HUDEP-2 (cell line): ENCODE results near the gene UCP3.
A peak's percentile ranks its signal among the peaks of the same experiment; 100 is the strongest.

Experiments used
- DNase-seq, 76 experiments: peaks; one replicate each; lab custom pipeline; 2025; ENCODE audit not compliant: unreplicated experiment in 76 of 76; lab: John Stamatoyannopoulos, UW

Gene UCP3

GRCh38 chr11:74019104-74019738, 10.3 kb upstream of the UCP3 start:
- DNase-seq, result peak in 17 of 76 experiments; percentile 9 to 63 (median 26)

GRCh38 chr11:74018331-74019005, 9.6 kb upstream of the UCP3 start:
- DNase-seq, result peak in 24 of 76 experiments; percentile 7 to 58 (median 23)

- no peak for DNase-seq
These were observed 8.7 kb upstream of the UCP3 start for GRCh38 chr11:74017631-74018030.

GRCh38 chr11:74015919-74016684, 7.2 kb upstream of the UCP3 start:
- peak in 74 of 76 experiments; percentile 17 to 92 (median 78) for DNase-seq

GRCh38 chr11:74014880-74015279, 6.0 kb upstream of the UCP3 start:
- DNase-seq, result no peak

GRCh38 chr11:74013141-74013540, 4.3 kb upstream of the UCP3 start:
- no peak for DNase-seq

GRCh38 chr11:74012074-74012809, 3.4 kb upstream of the UCP3 start:
- peak in 4 of 76 experiments; percentile 2 to 51 (median 13) for DNase-seq

GRCh38 chr11:74011360-74012073, 2.6 kb upstream of the UCP3 start:
- peak in 75 of 76 experiments; percentile 35 to 99 (median 94) for DNase-seq

GRCh38 chr11:74010306-74011300, 1.7 kb upstream of the UCP3 start:
- peak in 56 of 76 experiments; percentile 17 to 85 (median 46) for DNase-seq

GRCh38 chr11:74009675-74010305, 905 bp upstream of the UCP3 start:
- peak in 1 of 76 experiments; percentile 54 for DNase-seq

- DNase-seq, result no peak
These were observed 304 bp upstream of the UCP3 start for GRCh38 chr11:74009230-74009547.

- DNase-seq, result no peak
These were observed 1.1 kb downstream of the UCP3 start for GRCh38 chr11:74007691-74008372.

- no peak for DNase-seq
These were observed 2.1 kb downstream of the UCP3 start for GRCh38 chr11:74006743-74007304.

GRCh38 chr11:74005721-74006517, 3.0 kb downstream of the UCP3 start:
- no peak for DNase-seq

GRCh38 chr11:74004759-74005615, 3.9 kb downstream of the UCP3 start:
- DNase-seq, result peak in 53 of 76 experiments; percentile 7 to 70 (median 40)
